ENCODE measurements around the gene RERE.
A peak's percentile ranks its signal among the peaks of the same experiment; 100 is the strongest.

Gene RERE

GRCh38 chr1:8476006-8476405 lies 341.4 kb downstream of the RERE start:
- no peak for DNase-seq (ENCODE audit: low read depth in 2 of 2)

- no peak for DNase-seq (ENCODE audit: low read depth in 2 of 2)
Observed at GRCh38 chr1:8474369-8474768, 343.1 kb downstream of the RERE start.

GRCh38 chr1:8473891-8474300 lies 343.5 kb downstream of the RERE start:
- no peak for DNase-seq (ENCODE audit: low read depth in 2 of 2)

GRCh38 chr1:8473121-8473875 lies 344.1 kb downstream of the RERE start:
- no peak for DNase-seq (ENCODE audit: low read depth in 2 of 2)

- no peak for DNase-seq (ENCODE audit: low read depth in 2 of 2)
Observed at GRCh38 chr1:8472668-8473067, 344.8 kb downstream of the RERE start.

- no peak for DNase-seq (ENCODE audit: low read depth in 2 of 2)
Observed at GRCh38 chr1:8471451-8471850, 346.0 kb downstream of the RERE start.

- no peak for DNase-seq (ENCODE audit: low read depth in 2 of 2)
Observed at GRCh38 chr1:8468751-8469150, 348.7 kb downstream of the RERE start.

GRCh38 chr1:8467308-8467707 lies 350.1 kb downstream of the RERE start:
- DNase-seq (ENCODE audit: low read depth in 2 of 2), result no peak

- DNase-seq (ENCODE audit: low read depth in 2 of 2), result no peak
Observed at GRCh38 chr1:8465692-8466091, 351.7 kb downstream of the RERE start.

- peak in 1 of 2 experiments; percentile 35 for DNase-seq (ENCODE audit: low read depth in 2 of 2)
Observed at GRCh38 chr1:8465013-8465412, 352.4 kb downstream of the RERE start.

- no peak for DNase-seq (ENCODE audit: low read depth in 2 of 2)
Observed at GRCh38 chr1:8464377-8464776, 353.1 kb downstream of the RERE start.

- DNase-seq (ENCODE audit: low read depth in 2 of 2), result peak; percentile 78 to 79
Observed at GRCh38 chr1:8463144-8463927, 354.1 kb downstream of the RERE start.

- DNase-seq (ENCODE audit: low read depth in 2 of 2), result no peak
Observed at GRCh38 chr1:8462371-8462892, 355.0 kb downstream of the RERE start.

- DNase-seq (ENCODE audit: low read depth in 2 of 2), result no peak
Observed at GRCh38 chr1:8461351-8462110, 355.9 kb downstream of the RERE start.

- no peak for DNase-seq (ENCODE audit: low read depth in 2 of 2)
Observed at GRCh38 chr1:8460784-8461183, 356.7 kb downstream of the RERE start.

GRCh38 chr1:8460132-8460544 lies 357.3 kb downstream of the RERE start:
- no peak for DNase-seq (ENCODE audit: low read depth in 2 of 2)

- no peak for DNase-seq (ENCODE audit: low read depth in 2 of 2)
Observed at GRCh38 chr1:8458607-8459006, 358.8 kb downstream of the RERE start.

- DNase-seq (ENCODE audit: low read depth in 2 of 2), result no peak
Observed at GRCh38 chr1:8457760-8458381, 359.6 kb downstream of the RERE start.

GRCh38 chr1:8456991-8457390 lies 360.4 kb downstream of the RERE start:
- no peak for DNase-seq (ENCODE audit: low read depth in 2 of 2)

GRCh38 chr1:8456308-8456912 lies 361.0 kb downstream of the RERE start:
- peak in 1 of 2 experiments; percentile 32 for DNase-seq (ENCODE audit: low read depth in 2 of 2)

GRCh38 chr1:8455700-8456307 lies 361.6 kb downstream of the RERE start:
- no peak for DNase-seq (ENCODE audit: low read depth in 2 of 2)
